SK-N-SH treated with all-trans-retinoic acid at 6 μM for 48 hours (cell line): ENCODE results near the gene ADAP1.

Experiments
- ATAC-seq: fragments of 200-7000 bp; cut with Tn5 transposase; 3 replicates; pipeline ENCODE4 v1.9.1; 2020; ENCODE audit warnings: mild to moderate bottlenecking, moderate library complexity
- ARNTL ChIP-seq: fragments of 450-650 bp; formaldehyde crosslinking; IDR thresholded peaks from 2 replicates; pipeline ENCODE4 v1.5.0; 2020; ENCODE audit warnings: low read depth, mild to moderate bottlenecking, moderate library complexity, borderline replicate concordance
- BACH2 ChIP-seq: fragments of 250-450 bp; sonication (Bioruptor Pico); IDR thresholded peaks from 2 replicates; pipeline ENCODE4 v1.9.0; 2021; ENCODE audit warnings: mild to moderate bottlenecking, borderline replicate concordance
- CSDC2 ChIP-seq: fragments of 250-450 bp; sonication (Bioruptor Pico); IDR thresholded peaks from 2 replicates; pipeline ENCODE4 v1.5.0; 2020; ENCODE audit warnings: mild to moderate bottlenecking, moderate library complexity
- CSRNP3 ChIP-seq: fragments of 250-450 bp; sonication (Bioruptor Pico); IDR thresholded peaks from 2 replicates; pipeline ENCODE4 v1.5.1; 2021; ENCODE audit warnings: mild to moderate bottlenecking, moderate library complexity
- ESRRG ChIP-seq: fragments of 250-450 bp; sonication (Bioruptor Pico); IDR thresholded peaks from 2 replicates; pipeline ENCODE4 v1.6.1; 2021; ENCODE audit warnings: mild to moderate bottlenecking
- GLIS3 ChIP-seq: fragments of 250-450 bp; sonication (Bioruptor Pico); IDR thresholded peaks from 2 replicates; pipeline ENCODE4 v1.5.0; 2020; ENCODE audit warnings: mild to moderate bottlenecking, moderate library complexity
- ISL1 ChIP-seq: fragments of 250-450 bp; sonication (Bioruptor Pico); IDR thresholded peaks from 2 replicates; pipeline ENCODE4 v2.1.2; 2022; ENCODE audit warnings: mild to moderate bottlenecking, moderate library complexity
- OSR1 ChIP-seq: fragments of 250-450 bp; sonication (Bioruptor Pico); IDR thresholded peaks from 2 replicates; pipeline ENCODE4 v1.8.0; 2022; ENCODE audit warnings: moderate library complexity, mild to moderate bottlenecking, inconsistent platforms
- PATZ1 ChIP-seq: fragments of 250-450 bp; sonication (Bioruptor Pico); IDR thresholded peaks from 2 replicates; pipeline ENCODE4 v1.8.0; 2020; ENCODE audit warnings: mild to moderate bottlenecking, moderate library complexity, borderline replicate concordance
- POU6F1 ChIP-seq: fragments of 250-450 bp; sonication (Bioruptor Pico); IDR thresholded peaks from 2 replicates; pipeline ENCODE4 v1.8.0; 2021; ENCODE audit warnings: low read depth, mild to moderate bottlenecking, moderate library complexity, borderline replicate concordance
- RARB ChIP-seq: fragments of 250-450 bp; sonication (Bioruptor Pico); IDR thresholded peaks from 2 replicates; pipeline ENCODE4 v1.8.0; 2021; ENCODE audit warnings: mild to moderate bottlenecking, moderate library complexity
- SNAI2 ChIP-seq: fragments of 250-450 bp; sonication (Bioruptor Pico); IDR thresholded peaks from 2 replicates; pipeline ENCODE4 v1.5.0; 2020; ENCODE audit warnings: mild to moderate bottlenecking, moderate library complexity
- TCF4 ChIP-seq: fragments of 250-450 bp; sonication (Bioruptor Pico); IDR thresholded peaks from 2 replicates; pipeline ENCODE4 v1.8.0; 2021; ENCODE audit warnings: mild to moderate bottlenecking, moderate library complexity, borderline replicate concordance
- TSHZ2 ChIP-seq: fragments of 250-450 bp; sonication (Bioruptor Pico); IDR thresholded peaks from 2 replicates; pipeline ENCODE4 v1.5.0; 2020; ENCODE audit warnings: mild to moderate bottlenecking, moderate library complexity
- ZC3H10 ChIP-seq: fragments of 250-450 bp; sonication (Bioruptor Pico); IDR thresholded peaks from 2 replicates; pipeline ENCODE4 v1.5.1; 2021; ENCODE audit warnings: mild to moderate bottlenecking, moderate library complexity
- ZFP3 ChIP-seq: fragments of 250-450 bp; sonication (Bioruptor Pico); IDR thresholded peaks from 2 replicates; pipeline ENCODE4 v1.5.0; 2020; ENCODE audit warnings: mild to moderate bottlenecking, moderate library complexity
- ZNF565 ChIP-seq: fragments of 450-650 bp; formaldehyde crosslinking; conservative IDR thresholded peaks from 2 replicates; pipeline ENCODE4 v1.5.0; 2020; ENCODE audit warnings: low read depth, mild to moderate bottlenecking, moderate library complexity
- ZNF70 ChIP-seq: fragments of 450-650 bp; formaldehyde crosslinking; IDR thresholded peaks from 2 replicates; pipeline ENCODE4 v1.5.0; 2020; ENCODE audit warnings: mild to moderate bottlenecking, moderate library complexity
- ZNF8 ChIP-seq: fragments of 450-650 bp; formaldehyde crosslinking; IDR thresholded peaks from 2 replicates; pipeline ENCODE4 v1.5.0; 2020; ENCODE audit warnings: mild to moderate bottlenecking, moderate library complexity
- TF ChIP-seq, protein P1 (sequence below): fragments of 250-450 bp; sonication (Bioruptor Pico); IDR thresholded peaks from 2 replicates; pipeline ENCODE4 v1.5.1; 2020; ENCODE audit warnings: low read depth, mild to moderate bottlenecking, moderate library complexity

Gene ADAP1

GRCh38 chr7:854118-854775, 100.2 kb downstream of the ADAP1 start:
- TF ChIP-seq ISL1 (CRISPR knock-in tag), result no peak
- no peak for TF ChIP-seq ZNF565
- TF ChIP-seq PATZ1 (CRISPR knock-in tag), result no peak
- no peak for TF ChIP-seq CSRNP3
- TF ChIP-seq GLIS3 (CRISPR knock-in tag), result no peak
- no peak for TF ChIP-seq BACH2 (CRISPR knock-in tag)
- no peak for TF ChIP-seq ZFP3
- TF ChIP-seq RARB (CRISPR knock-in tag), result no peak
- TF ChIP-seq OSR1 (CRISPR knock-in tag), result no peak
- no peak for TF ChIP-seq ARNTL (CRISPR knock-in tag)
- no peak for TF ChIP-seq POU6F1
- TF ChIP-seq ZNF70 (CRISPR knock-in tag), result no peak
- TF ChIP-seq SNAI2 (CRISPR knock-in tag), result no peak
- TF ChIP-seq ESRRG (CRISPR knock-in tag), result no peak
- TF ChIP-seq, all 23 proteins: peak for 0
- no peak for ATAC-seq

- ATAC-seq, result no peak
- TF ChIP-seq SNAI2 (CRISPR knock-in tag) (no peak), TCF4 (no peak), ISL1 (CRISPR knock-in tag) (no peak), TSHZ2 (CRISPR knock-in tag) (no peak), ZNF70 (CRISPR knock-in tag) (no peak), ZFP3 (no peak), OSR1 (CRISPR knock-in tag) (no peak), ZNF565 (no peak), RARB (CRISPR knock-in tag) (no peak), CSDC2 (CRISPR knock-in tag) (no peak), POU6F1 (no peak), ZC3H10 (CRISPR knock-in tag) (no peak), ARNTL (CRISPR knock-in tag) (no peak), ESRRG (CRISPR knock-in tag) (no peak), GLIS3 (CRISPR knock-in tag) (no peak), BACH2 (CRISPR knock-in tag) (no peak), ZNF8 (no peak)
- TF ChIP-seq, protein P1, sequence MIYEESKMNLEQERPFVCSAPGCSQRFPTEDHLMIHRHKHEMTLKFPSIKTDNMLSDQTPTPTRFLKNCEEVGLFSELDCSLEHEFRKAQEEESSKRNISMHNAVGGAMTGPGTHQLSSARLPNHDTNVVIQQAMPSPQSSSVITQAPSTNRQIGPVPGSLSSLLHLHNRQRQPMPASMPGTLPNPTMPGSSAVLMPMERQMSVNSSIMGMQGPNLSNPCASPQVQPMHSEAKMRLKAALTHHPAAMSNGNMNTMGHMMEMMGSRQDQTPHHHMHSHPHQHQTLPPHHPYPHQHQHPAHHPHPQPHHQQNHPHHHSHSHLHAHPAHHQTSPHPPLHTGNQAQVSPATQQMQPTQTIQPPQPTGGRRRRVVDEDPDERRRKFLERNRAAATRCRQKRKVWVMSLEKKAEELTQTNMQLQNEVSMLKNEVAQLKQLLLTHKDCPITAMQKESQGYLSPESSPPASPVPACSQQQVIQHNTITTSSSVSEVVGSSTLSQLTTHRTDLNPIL (CRISPR knock-in tag), result no peak
Measured at GRCh38 chr7:853366-854117, 100.9 kb downstream of the ADAP1 start.
